ENCODE data around the gene BTBD16. TPM values are rescaled to one million over a fixed set of nuclear protein-coding genes. Genes with fewer than 3 reads are reported as not detected.

Gene BTBD16
- total and polyA plus RNA-seq, 2 donors (not counting 3 experiments of a cell fraction or from before 2014, with no cell fraction given): 0.04 TPM; not detected in 1

GRCh38 chr10:122293156-122293960 lies 22.3 kb downstream of the BTBD16 start:
- H3K4me2 ChIP-seq (ENCODE audit: insufficient read depth, low read length): no peak overlapping the region
- H4K20me1 ChIP-seq (replicated peaks; ENCODE audit: control insufficient read depth, extremely low read depth, insufficient read depth, low read length): no peaks in the 10 kb centered on the region
- H3K36me3 ChIP-seq (ENCODE audit: control insufficient read depth in 2 of 2, extremely low read depth in 1 of 2, insufficient read depth in 2 of 2, low read length in 2 of 2): no peaks in the 10 kb centered on the region
- H3K4me3 ChIP-seq (replicated peaks in 1 of 3; ENCODE audit: insufficient read depth in 1 of 3, low read depth in 1 of 3, low read length in 3 of 3): no peak overlapping the region
- intact Hi-C loops (cut with micrococcal nuclease): no loop called here
- H3K9me1 ChIP-seq (replicated peaks; ENCODE audit: control insufficient read depth, extremely low read depth, insufficient read depth, low read length): no peaks in the 10 kb centered on the region
- H3K4me1 ChIP-seq (ENCODE audit: control insufficient read depth, extremely low read depth, insufficient read depth, low read length): no peaks in the 10 kb centered on the region
- H3K9ac ChIP-seq (replicated peaks; ENCODE audit: extremely low read depth, insufficient read depth, low read length): no peak overlapping the region
- no peak for FAIRE-seq
- H3K9me3 ChIP-seq (replicated peaks; ENCODE audit: control insufficient read depth, insufficient read depth, low read length): no peaks in the 10 kb centered on the region
- no peaks in the 10 kb centered on the region for H3K79me2 ChIP-seq (ENCODE audit: control insufficient read depth, insufficient read depth, low read length)
- H3K27ac ChIP-seq (ENCODE audit: insufficient read depth, low read depth, low read length): no peak overlapping the region
- H2AFZ ChIP-seq (ENCODE audit: low read depth, low read length): no peak overlapping the region
- ChIA-PET CTCF (interaction anchor here (0.8 to 1.9 kb wide), 5 partner anchors 14 to 406 kb away, joined by 3 to 12 read pairs (median 6); partner anchors contain the start of gene C10orf120), POLR2A (no interaction called here)
- dilution Hi-C loops (cut with MboI; ENCODE audit: extremely low pct_ligation_motif_present, low sequenced_read_pairs): loop anchor here (25.0 kb wide), 1 partner anchor 144 kb away; no protein-coding TSS in a partner anchor
- no TSS peak for BruUV-seq (replicated peaks)
- TF ChIP-seq GATA2 (IDR thresholded peaks at IDR 0.05; ENCODE audit: insufficient read depth, insufficient read length, low read depth, low read length) (no peak), FOS (IDR thresholded peaks at IDR 0.05; ENCODE audit: borderline replicate concordance, insufficient read depth, low read length) (no peak), EZH2 (IDR thresholded peaks at IDR 0.05; ENCODE audit: borderline replicate concordance, low read depth, low read length, severe bottlenecking) (no peak), POLR2AphosphoS5 (IDR thresholded peaks at IDR 0.05; ENCODE audit: insufficient read depth, low read depth, low read length) (no peak)
- H3K27me3 ChIP-seq (ENCODE audit: control insufficient read depth in 2 of 2, insufficient read depth in 2 of 2, low read length in 2 of 2): no peaks in the 10 kb centered on the region
- no peak for DNase-seq (ENCODE audit: low read depth, low spot score)

GRCh38 chr10:122293961-122294380 lies 22.9 kb downstream of the BTBD16 start:
- Histone ChIP-seq H3K9me3 (replicated peaks; ENCODE audit: control insufficient read depth, insufficient read depth, low read length) (no peaks in the 10 kb centered on the region), H4K20me1 (replicated peaks; ENCODE audit: control insufficient read depth, extremely low read depth, insufficient read depth, low read length) (no peaks in the 10 kb centered on the region), H3K4me2 (ENCODE audit: insufficient read depth, low read length) (no peak overlapping the region), H3K79me2 (ENCODE audit: control insufficient read depth, insufficient read depth, low read length) (no peaks in the 10 kb centered on the region), H3K36me3 (ENCODE audit: control insufficient read depth in 2 of 2, extremely low read depth in 1 of 2, insufficient read depth in 2 of 2, low read length in 2 of 2) (no peaks in the 10 kb centered on the region), H3K9me1 (replicated peaks; ENCODE audit: control insufficient read depth, extremely low read depth, insufficient read depth, low read length) (no peaks in the 10 kb centered on the region), H3K27me3 (ENCODE audit: control insufficient read depth in 2 of 2, insufficient read depth in 2 of 2, low read length in 2 of 2) (no peaks in the 10 kb centered on the region), H3K4me3 (replicated peaks in 1 of 3; ENCODE audit: insufficient read depth in 1 of 3, low read depth in 1 of 3, low read length in 3 of 3) (no peak overlapping the region), H2AFZ (ENCODE audit: low read depth, low read length) (no peak overlapping the region), H3K9ac (replicated peaks; ENCODE audit: extremely low read depth, insufficient read depth, low read length) (no peak overlapping the region), H3K27ac (ENCODE audit: insufficient read depth, low read depth, low read length) (no peak overlapping the region), H3K4me1 (ENCODE audit: control insufficient read depth, extremely low read depth, insufficient read depth, low read length) (no peaks in the 10 kb centered on the region)
- CTCF ChIA-PET: interaction anchor here (1.2 to 1.9 kb wide), 4 partner anchors 14 to 271 kb away, joined by 3 to 12 read pairs (median 8); no protein-coding TSS in a partner anchor
- DNase-seq (ENCODE audit: low read depth, low spot score): no peak
- BruUV-seq (replicated peaks): no TSS peak
- intact Hi-C loops (cut with micrococcal nuclease): no loop called here
- POLR2A ChIA-PET: no interaction called here
- TF ChIP-seq, protein P1, sequence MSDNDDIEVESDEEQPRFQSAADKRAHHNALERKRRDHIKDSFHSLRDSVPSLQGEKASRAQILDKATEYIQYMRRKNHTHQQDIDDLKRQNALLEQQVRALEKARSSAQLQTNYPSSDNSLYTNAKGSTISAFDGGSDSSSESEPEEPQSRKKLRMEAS (IDR thresholded peaks at IDR 0.05; ENCODE audit: insufficient read depth, insufficient read length): no peak
- TF ChIP-seq POLR2AphosphoS5 (IDR thresholded peaks at IDR 0.05; ENCODE audit: insufficient read depth, low read depth, low read length) (no peak), POLR2A (IDR thresholded peaks at IDR 0.05; ENCODE audit: low read depth, low read length) (no peak), MYC (IDR thresholded peaks at IDR 0.05; ENCODE audit: low read depth, low read length) (no peak), GATA2 (IDR thresholded peaks at IDR 0.05; ENCODE audit: insufficient read depth, insufficient read length, low read depth, low read length) (no peak), CTCF (IDR thresholded peaks at IDR 0.05; ENCODE audit: extremely low read depth in 1 of 2, insufficient read depth in 1 of 2, low read depth in 1 of 2, low read length in 2 of 2) (no peak), JUN (IDR thresholded peaks at IDR 0.05; ENCODE audit: borderline replicate concordance, insufficient read depth, insufficient read length, low read depth) (no peak), EZH2 (IDR thresholded peaks at IDR 0.05; ENCODE audit: borderline replicate concordance, low read depth, low read length, severe bottlenecking) (no peak)
- FAIRE-seq: no peak
- dilution Hi-C loops (cut with MboI; ENCODE audit: extremely low pct_ligation_motif_present, low sequenced_read_pairs): loop anchor here (25.0 kb wide), 1 partner anchor 143 kb away; no protein-coding TSS in a partner anchor
